Skeletal muscle satellite cell (primary cell): ENCODE data around the gene TTC7B. TPM values are rescaled to one million over a fixed set of nuclear protein-coding genes. Genes with fewer than 3 reads are reported as not detected.
"Not testable (repeated sequence)": the region's sequence is repeated elsewhere in the genome, so short reads cannot be mapped to it uniquely, and the experiment has no call there.

Source experiments
- H3K27me3 ChIP-seq: 2 replicates; pipeline ENCODE4 v1.7.0; 2013; ENCODE audit warnings: low read length; ENCODE audit not compliant: control insufficient read depth, insufficient read depth
- H3K36me3 ChIP-seq: 2 replicates; pipeline ENCODE4 v1.7.0; 2013; ENCODE audit warnings: mild to moderate bottlenecking, control low read depth, low read length; ENCODE audit not compliant: insufficient read depth
- H3K4me1 ChIP-seq: 2 replicates; pipeline ENCODE4 v1.7.0; 2013; ENCODE audit warnings: low read length; ENCODE audit not compliant: control insufficient read depth, insufficient read depth
- H3K4me2 ChIP-seq: 2 replicates; pipeline ENCODE4 v1.7.0; 2013; ENCODE audit warnings: mild to moderate bottlenecking, low read length
- H3K4me3 ChIP-seq: 2 replicates; pipeline ENCODE4 v1.7.0; 2013; ENCODE audit warnings: low read length
- H3K9ac ChIP-seq: 2 replicates; pipeline ENCODE4 v1.7.0; 2013; ENCODE audit warnings: mild to moderate bottlenecking, low read depth, low read length, moderate library complexity
- H3K9me3 ChIP-seq: replicated peaks from 2 replicates; pipeline ENCODE4 v1.7.0; 2013; ENCODE audit warnings: mild to moderate bottlenecking, control low read depth, low read length
- total RNA-seq: library from RNA; depleted of rRNA; stranded (reverse); fragments of >200 nt; gene quantifications from 2 replicates; pipeline ENCODE4 v1.2.3, GENCODE V29; 2012; rRNA removed

The TTC7B gene
- 9.4 and 16.5 TPM in 2 replicates for total RNA-seq

DNA sequence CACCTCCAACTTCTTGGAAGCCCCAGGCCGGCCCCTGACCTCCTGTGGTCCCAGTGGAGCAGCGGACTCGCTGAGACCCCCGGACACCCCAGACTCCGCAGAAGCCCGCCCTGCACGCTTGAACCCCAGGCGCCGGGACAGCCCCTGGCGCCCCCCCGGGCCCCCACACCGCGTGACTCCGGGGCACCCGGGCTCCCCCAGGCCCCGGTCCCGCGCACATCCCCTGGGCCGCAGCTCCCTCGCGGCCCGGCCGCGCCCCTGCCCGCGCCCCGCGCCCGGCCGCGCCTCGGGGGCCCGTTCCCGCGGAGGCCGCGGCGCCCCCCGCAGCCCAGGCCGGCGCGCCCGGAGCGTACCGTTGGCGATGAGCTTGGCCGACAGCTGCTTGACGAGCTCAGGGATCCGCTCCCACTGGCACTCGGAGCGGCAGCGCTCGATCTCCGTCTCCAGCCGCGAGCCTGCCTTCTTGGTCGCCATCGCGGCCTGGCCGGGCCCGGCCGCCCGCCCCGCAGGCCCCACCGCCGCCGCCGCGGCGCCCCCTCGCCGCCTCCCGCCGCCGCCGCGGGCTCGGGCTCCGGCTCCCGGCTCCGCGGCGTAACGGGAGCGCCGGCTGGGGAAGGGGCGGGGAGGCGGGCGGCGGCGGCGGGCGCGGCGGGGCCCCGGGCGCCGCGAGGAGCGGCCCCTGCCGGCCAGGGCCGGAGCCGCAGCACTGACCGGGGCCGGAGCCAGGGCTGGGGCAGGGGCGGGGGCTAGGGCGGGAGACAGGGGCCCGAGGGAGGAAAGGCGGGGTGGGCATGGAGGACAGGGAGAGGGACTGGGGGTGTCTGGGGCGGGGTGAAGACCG, at the start of gene TTC7B:
TTC7B (minus strand) TSS at position 609 of the 841 bp plus-strand sequence; CDS start at position 474, 135 bp downstream.
- Histone ChIP-seq H3K9ac (peak within 1 kb of the TSS; percentile 85), H3K36me3 (no peaks in the 10 kb centered on the region), H3K4me2 (peak within 1 kb of the TSS; percentile 86), H3K9me3 (no peaks in the 10 kb centered on the region), H3K4me1 (peaks cover 13% of the 10 kb centered on the region), H3K4me3 (peak within 1 kb of the TSS; percentile 76), H3K27me3 (no peaks in the 10 kb centered on the region)

- Histone ChIP-seq H3K4me2 (no peak overlapping the region), H3K36me3 (no peaks in the 10 kb centered on the region), H3K4me1 (no peaks in the 10 kb centered on the region), H3K27me3 (no peaks in the 10 kb centered on the region), H3K9ac (no peak overlapping the region), H3K4me3 (no peak overlapping the region), H3K9me3 (no peaks in the 10 kb centered on the region)
Measured at GRCh38 chr14:90864741-90865140, 48.5 kb upstream of the TTC7B start.

- no peak overlapping the region for H3K4me3 ChIP-seq
- no peaks in the 10 kb centered on the region for H3K36me3 ChIP-seq
- no peak overlapping the region for H3K4me2 ChIP-seq
- H3K9me3 ChIP-seq = no peaks in the 10 kb centered on the region
- H3K9ac ChIP-seq = no peak overlapping the region
- no peaks in the 10 kb centered on the region for H3K27me3 ChIP-seq
- no peaks in the 10 kb centered on the region for H3K4me1 ChIP-seq
Measured at GRCh38 chr14:90858511-90858910, 42.3 kb upstream of the TTC7B start.

DNA sequence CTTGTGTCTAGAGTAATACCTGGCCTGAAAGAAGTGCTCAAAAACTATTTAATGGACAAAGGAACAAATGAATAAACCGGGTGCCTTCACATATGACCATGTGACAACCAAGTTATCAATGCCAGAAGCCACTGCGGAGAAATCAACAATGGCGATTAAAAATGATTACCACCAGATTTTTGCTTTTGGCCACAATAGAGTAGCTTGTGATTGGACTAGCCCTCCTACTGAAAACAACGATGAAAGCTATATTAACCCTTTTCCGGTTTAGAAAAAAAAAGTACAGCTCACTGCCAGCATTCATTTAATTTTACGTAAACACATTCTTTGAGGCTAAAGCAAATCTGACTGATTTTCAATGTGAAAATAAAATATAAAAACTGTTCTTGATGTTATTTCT, 41.6 kb upstream of the TTC7B start:
- Histone ChIP-seq H3K4me2 (no peak overlapping the region), H3K36me3 (no peaks in the 10 kb centered on the region), H3K9ac (no peak overlapping the region), H3K4me3 (no peak overlapping the region), H3K9me3 (no peaks in the 10 kb centered on the region), H3K4me1 (no peaks in the 10 kb centered on the region), H3K27me3 (no peaks in the 10 kb centered on the region)

- not testable (repeated sequence) for H3K27me3 ChIP-seq, H3K9me3 ChIP-seq, H3K4me1 ChIP-seq
Measured at GRCh38 chr14:90856115-90856514, 39.9 kb upstream of the TTC7B start.

DNA sequence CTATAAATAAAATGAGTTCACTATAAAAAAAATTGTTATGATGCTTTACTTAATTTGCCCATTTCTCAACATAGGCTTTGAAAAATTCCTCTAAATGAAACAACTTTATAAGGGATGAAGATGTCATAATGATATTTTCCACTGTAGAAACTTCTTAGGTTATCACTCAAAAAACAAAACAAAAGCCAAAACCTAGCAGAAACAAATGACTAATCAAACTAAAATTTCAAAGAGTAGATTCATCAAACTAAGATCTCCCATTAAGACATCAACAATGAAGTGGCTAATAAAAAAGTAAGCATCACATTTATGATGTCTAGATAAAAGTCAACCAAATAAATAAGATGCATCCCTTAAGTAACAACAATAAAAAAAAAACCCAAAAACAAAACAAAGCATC, 36.9 kb upstream of the TTC7B start:
- Histone ChIP-seq H3K9me3 (no peaks in the 10 kb centered on the region), H3K36me3 (no peaks in the 10 kb centered on the region), H3K4me3 (no peak overlapping the region), H3K27me3 (no peaks in the 10 kb centered on the region), H3K9ac (no peak overlapping the region), H3K4me1 (peaks cover 15% of the 10 kb centered on the region), H3K4me2 (no peak overlapping the region)

More at GRCh38 chr14:90856115-90856514, 39.9 kb upstream of the TTC7B start:
- H3K9ac ChIP-seq, H3K36me3 ChIP-seq, H3K4me3 ChIP-seq, H3K4me2 ChIP-seq: not testable (repeated sequence)

DNA sequence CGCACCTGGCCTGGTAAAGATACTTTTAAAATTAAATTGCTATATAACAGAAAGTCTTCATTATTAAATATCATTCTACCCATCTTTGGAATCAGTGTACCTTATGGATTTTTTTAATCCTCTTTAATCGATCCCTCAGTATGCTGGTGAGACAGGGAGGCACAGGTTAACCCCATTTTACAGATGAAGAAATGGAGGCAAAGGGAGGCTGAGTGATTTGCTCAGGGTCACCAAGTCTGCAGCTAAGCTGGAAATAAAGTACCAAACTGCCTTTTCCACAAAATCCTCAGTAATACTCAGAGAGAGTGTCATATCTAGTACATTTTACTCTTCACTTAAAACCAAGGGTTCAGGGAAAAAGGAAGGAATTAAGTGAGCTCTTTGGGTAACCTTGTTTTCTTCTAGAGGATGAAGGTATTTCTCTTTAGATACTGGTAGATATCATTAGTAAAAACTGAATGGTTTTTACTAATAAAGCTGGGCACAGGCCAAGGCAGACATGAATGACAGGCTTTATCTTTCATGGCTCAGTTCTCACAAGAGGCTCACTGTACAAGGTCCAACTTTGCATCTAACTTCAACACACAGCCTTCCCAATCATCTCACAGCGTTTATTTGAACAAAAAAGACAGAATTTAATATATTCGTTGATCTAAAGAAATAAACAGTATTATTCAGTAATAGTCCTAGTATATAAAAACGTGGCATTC, 35.3 kb upstream of the TTC7B start:
- peak overlapping the region; percentile 26 for H3K9ac ChIP-seq
- no peaks in the 10 kb centered on the region for H3K9me3 ChIP-seq
- no peak overlapping the region for H3K4me3 ChIP-seq
- peaks cover 22% of the 10 kb centered on the region for H3K4me1 ChIP-seq
- no peaks in the 10 kb centered on the region for H3K36me3 ChIP-seq
- H3K27me3 ChIP-seq = no peaks in the 10 kb centered on the region
- H3K4me2 ChIP-seq = no peak overlapping the region

- Histone ChIP-seq H3K36me3 (no peaks in the 10 kb centered on the region), H3K4me2 (peak overlapping the region; percentile 71), H3K9ac (peak overlapping the region; percentile 69), H3K9me3 (no peaks in the 10 kb centered on the region), H3K4me1 (peaks cover 28% of the 10 kb centered on the region), H3K4me3 (peak overlapping the region; percentile 1), H3K27me3 (no peaks in the 10 kb centered on the region)
Measured at GRCh38 chr14:90850487-90850886, 34.3 kb upstream of the TTC7B start.

- H3K4me3 ChIP-seq = no peak overlapping the region
- H3K9me3 ChIP-seq = no peaks in the 10 kb centered on the region
- peak overlapping the region; percentile 71 for H3K4me2 ChIP-seq
- no peak overlapping the region for H3K9ac ChIP-seq
- H3K27me3 ChIP-seq = no peaks in the 10 kb centered on the region
- peaks cover 28% of the 10 kb centered on the region for H3K4me1 ChIP-seq
- H3K36me3 ChIP-seq = no peaks in the 10 kb centered on the region
Measured at GRCh38 chr14:90849787-90850444, 33.7 kb upstream of the TTC7B start.

GRCh38 chr14:90848944-90849731, 32.9 kb upstream of the TTC7B start:
- Histone ChIP-seq H3K27me3 (no peaks in the 10 kb centered on the region), H3K4me1 (peaks cover 28% of the 10 kb centered on the region), H3K36me3 (no peaks in the 10 kb centered on the region), H3K9me3 (no peaks in the 10 kb centered on the region), H3K4me3 (no peak overlapping the region), H3K9ac (no peak overlapping the region), H3K4me2 (no peak overlapping the region)

- Histone ChIP-seq H3K4me1 (peaks cover 27% of the 10 kb centered on the region), H3K27me3 (no peaks in the 10 kb centered on the region), H3K4me2 (no peak overlapping the region), H3K36me3 (no peaks in the 10 kb centered on the region), H3K9ac (no peak overlapping the region), H3K4me3 (no peak overlapping the region), H3K9me3 (no peaks in the 10 kb centered on the region)
Measured at GRCh38 chr14:90846511-90846910, 30.3 kb upstream of the TTC7B start.
